Right renal cortex interstitium (tissue), 3 donors: Measurements from ENCODE around the gene PTPN22. TPM values are rescaled to one million over a fixed set of nuclear protein-coding genes. Genes with fewer than 3 reads are reported as not detected.

Experiments used
- DNase-seq, 3 donors: peaks; one replicate each; pipeline ENCODE4 v3.0.0-alpha.2; 2013; ENCODE audit warnings: low read depth in 3 of 3, low spot score in 2 of 3
- polyA plus RNA-seq, 3 donors: library from polyadenylated mRNA; unstranded; fragments of 120-200 nt; gene quantifications; one replicate each; pipeline ENCODE4 v1.2.1, GENCODE V29; 2013; ENCODE audit not compliant: insufficient read length in 3 of 3

The PTPN22 gene
- polyA plus RNA-seq, 3 donors = 0.24 to 0.43 (median 0.31) TPM

DNA sequence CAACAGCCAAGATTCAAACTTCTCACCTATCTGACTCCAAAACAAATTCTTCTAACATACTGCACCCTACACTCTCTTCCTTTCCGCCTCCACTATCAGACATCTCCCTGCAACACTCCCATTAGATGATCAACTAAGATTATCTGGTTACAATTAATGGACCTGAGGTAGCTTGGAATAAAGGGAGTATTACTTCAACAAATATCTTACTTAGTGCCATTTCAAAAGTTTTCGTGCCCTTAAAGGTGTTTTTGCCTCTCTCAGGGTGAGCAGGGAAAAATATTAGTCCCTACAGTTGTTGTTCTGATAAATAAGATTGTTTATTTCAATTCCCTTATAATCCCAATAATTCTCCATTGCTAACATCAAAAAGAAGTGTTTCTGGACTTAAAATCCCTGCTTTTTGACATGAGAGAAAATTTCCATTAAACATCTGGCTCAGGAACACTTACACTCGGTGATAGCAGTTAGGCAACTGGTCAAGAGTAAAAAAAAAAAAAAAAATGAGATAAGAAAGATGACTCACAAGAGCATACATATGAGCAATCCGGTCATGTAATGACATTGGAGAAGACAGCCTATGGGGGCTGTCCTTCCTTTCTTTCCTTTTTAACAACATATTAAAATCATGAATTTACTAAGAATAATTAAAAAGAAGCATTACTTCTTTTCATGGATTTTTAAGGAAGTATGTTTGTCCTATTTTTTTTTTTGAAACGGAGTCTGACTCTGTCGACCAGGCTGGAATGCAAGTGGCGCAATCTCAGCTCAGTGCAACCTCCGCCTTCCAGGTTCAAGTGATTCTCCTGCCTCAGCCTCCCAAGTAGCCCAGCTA, 66.9 kb downstream of the PTPN22 start:
- no peak for DNase-seq

DNA sequence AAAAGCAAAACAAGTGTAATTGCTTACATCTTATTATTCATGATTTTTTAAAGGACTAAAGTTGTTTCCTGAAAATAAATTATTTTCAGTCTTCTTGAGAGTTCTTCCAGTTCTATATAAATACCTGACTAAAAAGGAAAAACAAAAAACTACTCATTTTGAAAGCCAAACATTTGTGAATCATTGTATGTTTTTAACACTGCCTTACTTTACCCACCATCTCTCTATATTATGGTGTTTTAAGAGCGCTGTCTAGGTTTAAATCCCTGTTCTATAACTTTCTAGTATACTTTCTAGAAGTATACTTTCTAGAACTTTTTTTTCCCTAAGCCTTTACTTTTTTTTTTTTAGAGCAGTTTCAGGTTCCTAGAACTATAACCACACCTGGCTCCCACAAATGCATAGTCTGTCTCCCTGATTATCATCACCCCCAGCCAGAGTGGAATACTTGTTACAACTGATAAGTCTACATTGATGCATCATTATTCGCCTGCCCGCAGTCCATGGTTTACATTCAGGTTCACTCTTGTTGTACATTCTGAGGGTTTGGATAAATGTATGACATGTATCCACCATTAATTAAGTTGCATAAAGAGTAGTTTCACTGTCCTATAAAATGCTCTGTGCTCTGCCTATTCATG, 69.0 kb downstream of the PTPN22 start:
- DNase-seq = no peak

GRCh38 chr1:113800487-113800886, 71.0 kb downstream of the PTPN22 start:
- DNase-seq = no peak

- DNase-seq = no peak
Observed at GRCh38 chr1:113797472-113797871, 74.0 kb downstream of the PTPN22 start.

DNA sequence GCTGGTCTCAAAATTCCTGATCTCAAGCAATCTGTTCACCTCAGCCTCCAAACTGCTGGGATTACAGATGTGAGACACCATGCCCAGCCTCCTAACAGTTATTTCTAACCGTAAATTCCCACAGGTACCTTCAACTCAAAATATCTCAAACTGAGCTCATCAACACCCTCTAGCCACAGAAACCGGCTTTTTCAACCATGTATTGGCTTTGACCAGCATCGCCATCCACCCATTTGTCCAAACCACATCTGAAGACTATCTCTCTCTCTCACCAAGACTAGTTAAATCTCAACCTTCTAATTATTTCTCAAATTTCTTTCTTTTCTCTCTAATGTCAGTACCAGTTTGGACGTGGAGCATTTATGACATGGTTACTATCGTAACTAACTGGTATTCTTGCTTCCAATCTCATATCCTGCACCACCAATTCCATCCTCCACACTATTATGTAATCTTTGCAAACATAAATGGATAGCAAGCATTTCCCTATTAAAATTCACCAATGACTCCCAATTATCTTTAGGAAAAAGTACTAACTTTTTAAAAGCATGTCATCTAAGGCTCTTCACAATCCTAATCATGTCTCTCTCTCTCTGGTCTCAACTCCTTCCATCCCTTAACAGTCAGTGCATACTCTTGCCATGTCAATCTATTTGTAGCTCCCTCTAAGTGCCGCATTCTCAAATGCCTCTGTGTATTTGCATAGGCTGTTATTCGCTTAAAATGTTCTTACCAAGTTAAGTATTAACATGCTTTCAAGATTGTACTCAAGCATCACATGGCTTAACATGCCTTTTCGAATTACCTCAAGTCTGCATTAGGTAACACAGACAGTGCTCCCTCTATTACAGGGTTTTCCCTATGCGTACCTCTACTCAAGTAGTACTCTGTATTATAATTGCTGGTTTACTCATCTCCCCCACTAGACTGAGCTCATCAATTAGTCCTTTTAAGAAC, 77.4 kb downstream of the PTPN22 start:
- DNase-seq = peak in 1 of 3 donors; percentile 8

DNA sequence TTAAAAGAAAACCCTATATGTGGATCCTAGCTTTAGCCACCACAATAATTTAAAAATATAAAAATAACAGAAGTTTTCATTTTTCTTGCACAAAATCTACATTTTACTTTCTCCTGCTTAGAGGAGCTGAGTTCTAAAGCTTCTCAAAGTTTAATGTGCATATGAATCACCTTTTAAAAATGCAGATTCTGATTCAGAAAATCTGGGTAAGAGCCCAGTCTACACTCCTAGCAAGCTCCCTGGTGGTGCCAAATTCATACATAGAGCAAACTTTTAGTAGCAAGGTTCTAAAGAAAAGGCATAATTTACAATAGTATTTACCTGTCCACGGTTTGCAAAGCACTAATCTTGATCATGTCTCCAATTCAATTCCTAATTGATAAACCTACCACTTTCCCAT, 78.5 kb downstream of the PTPN22 start:
- DNase-seq = no peak

DNA sequence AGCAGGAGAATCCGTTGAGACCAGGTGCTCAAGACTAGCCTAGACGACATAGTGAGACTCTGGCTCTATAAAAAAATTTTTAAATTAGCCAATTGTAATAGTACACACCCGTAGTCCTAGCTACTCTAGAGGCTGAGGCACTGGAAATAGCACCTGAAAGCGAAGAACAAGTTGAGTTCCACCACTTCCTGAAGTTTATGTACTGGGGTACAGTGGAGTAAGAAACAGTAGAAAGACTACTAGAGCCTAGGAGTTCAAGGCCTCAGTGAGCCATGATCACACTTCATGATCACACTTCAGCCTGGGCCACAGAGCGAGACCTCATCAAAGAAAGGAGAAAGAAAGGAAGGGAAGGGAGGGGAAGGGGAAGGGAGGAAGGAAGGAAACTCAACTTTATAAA, 79.0 kb downstream of the PTPN22 start:
- no peak for DNase-seq

GRCh38 chr1:113788802-113789201, 82.7 kb downstream of the PTPN22 start:
- DNase-seq = no peak

GRCh38 chr1:113787663-113788062, 83.8 kb downstream of the PTPN22 start:
- DNase-seq = no peak

- no peak for DNase-seq
Observed at GRCh38 chr1:113786069-113786468, 85.4 kb downstream of the PTPN22 start.

GRCh38 chr1:113784104-113784779, 87.3 kb downstream of the PTPN22 start:
- no peak for DNase-seq

- no peak for DNase-seq
Observed at GRCh38 chr1:113783254-113784103, 88.0 kb downstream of the PTPN22 start.

GRCh38 chr1:113782406-113782805, 89.1 kb downstream of the PTPN22 start:
- no peak for DNase-seq

- DNase-seq = no peak
Observed at GRCh38 chr1:113780374-113781146, 91.0 kb downstream of the PTPN22 start.

GRCh38 chr1:113779542-113779941, 92.0 kb downstream of the PTPN22 start:
- no peak for DNase-seq

DNA sequence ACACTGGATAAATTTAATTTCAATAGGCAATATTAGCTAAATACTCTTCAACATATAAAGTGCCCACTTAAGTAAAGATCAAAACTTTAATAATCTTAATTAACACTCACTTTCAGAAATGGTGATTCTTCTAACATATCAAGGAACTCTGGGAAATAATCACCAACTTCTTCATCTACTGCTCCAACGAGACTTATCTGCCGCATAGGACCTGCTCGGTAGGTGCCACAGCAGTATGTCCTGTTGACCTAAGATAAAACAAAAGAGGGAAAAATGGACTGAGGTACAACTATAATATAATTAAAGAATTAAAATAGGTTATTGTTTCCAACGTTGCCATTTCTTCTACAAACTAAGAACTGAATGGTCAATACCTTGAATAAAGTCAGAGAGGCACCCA, 94.0 kb downstream of the PTPN22 start:
- no peak for DNase-seq

DNA sequence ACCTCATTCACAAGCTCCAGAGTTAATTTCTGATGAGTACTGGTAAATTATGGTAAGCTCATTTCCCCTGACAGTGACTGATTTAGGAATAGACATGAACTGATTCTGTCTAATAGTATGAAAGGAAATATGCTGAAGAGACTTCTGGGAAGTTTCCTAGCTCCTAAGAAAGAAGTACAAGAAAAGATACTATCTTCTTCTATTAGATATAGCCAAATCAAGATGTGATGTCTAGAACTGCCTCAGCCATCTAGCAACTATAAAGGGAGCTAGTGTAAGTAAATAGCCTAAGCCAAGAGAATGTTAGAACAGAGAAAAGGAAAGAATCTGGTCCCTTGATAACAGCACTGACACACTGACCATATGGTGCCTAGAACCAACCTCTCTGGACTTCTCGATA, 101.5 kb downstream of the PTPN22 start:
- DNase-seq = no peak

DNA sequence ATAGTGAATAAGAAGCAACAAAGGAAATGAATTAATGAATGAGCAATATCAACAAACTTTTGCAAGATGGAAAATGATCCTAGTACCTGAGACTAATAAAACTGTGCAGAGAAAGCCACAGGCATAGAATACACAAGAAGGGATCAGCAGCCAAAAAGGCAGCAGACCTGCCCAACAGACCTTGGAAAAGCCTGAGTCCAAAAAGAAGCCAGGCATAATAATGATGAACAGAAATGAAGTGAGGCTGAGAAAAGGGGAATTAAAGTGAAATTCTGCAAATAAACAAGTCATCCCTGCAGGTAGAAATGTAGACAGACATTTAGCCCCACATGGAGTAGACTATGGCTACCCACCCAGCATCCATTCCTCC, 101.9 kb downstream of the PTPN22 start:
- DNase-seq = no peak
